Lung (tissue), 12 donors: ENCODE measurements around the gene RCAN3. TPM values are rescaled to one million over a fixed set of nuclear protein-coding genes. Genes with fewer than 3 reads are reported as not detected.

Experiments
- ATAC-seq: fragments of 200-7000 bp; cut with Tn5 transposase; one replicate; pipeline ENCODE4 v1.9.1; 2020; ENCODE audit warnings: moderate number of reproducible peaks; ENCODE audit not compliant: insufficient read depth, low FRiP score
- DNase-seq, 3 donors: peaks; one replicate each; pipeline ENCODE4 v3.0.0-alpha.2; 2013 to 2017
- H3K27ac ChIP-seq, 2 donors: one replicate each; pipeline ENCODE4 v1.5.1; 2013; ENCODE audit warnings: mild to moderate bottlenecking in 2 of 2, moderate library complexity in 2 of 2, control low read depth in 1 of 2, inconsistent platforms in 1 of 2, low read depth in 1 of 2, low read length in 1 of 2
- H3K27me3 ChIP-seq, 3 donors: one replicate each; pipeline ENCODE4 v1.5.1; 2013; ENCODE audit warnings: low read length in 2 of 3; ENCODE audit not compliant: control insufficient read depth in 3 of 3, insufficient read depth in 3 of 3
- H3K36me3 ChIP-seq, 4 donors: one replicate each; pipeline ENCODE4 v1.5.1; 2013; ENCODE audit warnings: low read length in 4 of 4, mild to moderate bottlenecking in 1 of 4, moderate library complexity in 1 of 4; ENCODE audit not compliant: control insufficient read depth in 4 of 4, insufficient read depth in 4 of 4
- H3K4me1 ChIP-seq, 5 donors: one replicate each; pipeline ENCODE4 v1.5.1; 2013; ENCODE audit warnings: low read length in 5 of 5, mild to moderate bottlenecking in 2 of 5, moderate library complexity in 1 of 5; ENCODE audit not compliant: control insufficient read depth in 5 of 5, insufficient read depth in 5 of 5
- H3K4me3 ChIP-seq: one replicate; pipeline ENCODE4 v1.5.1; 2013; ENCODE audit warnings: mild to moderate bottlenecking, control low read depth, moderate library complexity
- H3K9ac ChIP-seq, 2 donors: one replicate each; pipeline ENCODE4 v1.5.1; 2013; ENCODE audit warnings: low read length in 2 of 2, control low read depth in 1 of 2; ENCODE audit not compliant: insufficient read depth in 1 of 2
- H3K9me3 ChIP-seq, 4 donors: one replicate each; pipeline ENCODE4 v1.5.1; 2013; ENCODE audit warnings: low read length in 3 of 4, mild to moderate bottlenecking in 1 of 4, moderate library complexity in 1 of 4; ENCODE audit not compliant: control insufficient read depth in 4 of 4, insufficient read depth in 3 of 4
- WGBS, 2 donors: extraction: QIAGEN DNeasy Blood & Tissue Kit; methylation state at CpG; one replicate each; pipeline ENCODE4 v1.1.7; 2013; 5-methylcytosine and 5-hydroxymethylcytosine counted together
- polyA plus RNA-seq, 2 donors: library from polyadenylated mRNA; stranded (reverse); fragments of 200-250 nt; gene quantifications; one replicate each; pipeline ENCODE4 v1.2.1, GENCODE V29; 2013
- total RNA-seq, 2 donors: library from RNA; depleted of rRNA in 1 of 2; stranded (reverse); fragments of >200 nt in 1 of 2; gene quantifications; one replicate each; pipeline ENCODE4 v1.2.1, GENCODE V29; 2014 to 2021
- TF ChIP-seq, protein P1 (sequence below): IDR thresholded peaks from 2 replicates; pipeline ENCODE4 v1.5.1; 2012; ENCODE audit warnings: mild to moderate bottlenecking; ENCODE audit errors: control extremely low read depth, extremely low read depth
- donor health status: control.
- donor health status: control.
- donor health status: Bipolar disorder and iron deficiency.
- donor health status: healthy.
- donor health status: DM: yes; HTN: yes; CAD: no.

Gene RCAN3
- total and polyA plus RNA-seq, 4 donors, result 5.2 to 21.4 (median 12.8) TPM

DNA sequence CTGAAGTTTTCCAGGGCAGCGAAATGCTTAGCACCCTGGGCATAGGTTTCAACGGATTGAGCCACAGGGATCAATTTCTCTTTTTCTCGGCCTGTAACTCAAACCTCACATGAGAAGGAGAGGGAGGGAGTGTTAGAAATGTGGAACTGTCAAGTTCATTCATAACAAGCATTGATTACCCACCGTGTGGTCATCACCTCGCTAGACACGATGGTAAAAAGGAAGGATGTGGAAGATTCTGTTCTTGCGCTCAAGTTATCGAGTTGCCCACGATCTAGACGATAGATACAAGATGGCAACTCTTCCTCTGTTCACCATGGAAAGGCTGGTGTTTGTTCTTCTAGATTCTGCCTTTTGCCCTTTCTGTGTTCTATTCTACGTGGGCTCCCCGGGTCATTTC, 4.0 kb upstream of the RCAN3 start:
- peaks cover 0 to 4% (median 0%) of the 10 kb centered on the region in 5 donors for H3K4me1 ChIP-seq
- peaks cover 0 to 7% (median 0%) of the 10 kb centered on the region in 3 donors for H3K27me3 ChIP-seq
- ATAC-seq (no peak), DNase-seq (no peak)
- H3K27ac ChIP-seq, result no peak overlapping the region
- no peak overlapping the region for H3K4me3 ChIP-seq
- H3K36me3 ChIP-seq, result no peaks in the 10 kb centered on the region
- TF ChIP-seq, protein P1, sequence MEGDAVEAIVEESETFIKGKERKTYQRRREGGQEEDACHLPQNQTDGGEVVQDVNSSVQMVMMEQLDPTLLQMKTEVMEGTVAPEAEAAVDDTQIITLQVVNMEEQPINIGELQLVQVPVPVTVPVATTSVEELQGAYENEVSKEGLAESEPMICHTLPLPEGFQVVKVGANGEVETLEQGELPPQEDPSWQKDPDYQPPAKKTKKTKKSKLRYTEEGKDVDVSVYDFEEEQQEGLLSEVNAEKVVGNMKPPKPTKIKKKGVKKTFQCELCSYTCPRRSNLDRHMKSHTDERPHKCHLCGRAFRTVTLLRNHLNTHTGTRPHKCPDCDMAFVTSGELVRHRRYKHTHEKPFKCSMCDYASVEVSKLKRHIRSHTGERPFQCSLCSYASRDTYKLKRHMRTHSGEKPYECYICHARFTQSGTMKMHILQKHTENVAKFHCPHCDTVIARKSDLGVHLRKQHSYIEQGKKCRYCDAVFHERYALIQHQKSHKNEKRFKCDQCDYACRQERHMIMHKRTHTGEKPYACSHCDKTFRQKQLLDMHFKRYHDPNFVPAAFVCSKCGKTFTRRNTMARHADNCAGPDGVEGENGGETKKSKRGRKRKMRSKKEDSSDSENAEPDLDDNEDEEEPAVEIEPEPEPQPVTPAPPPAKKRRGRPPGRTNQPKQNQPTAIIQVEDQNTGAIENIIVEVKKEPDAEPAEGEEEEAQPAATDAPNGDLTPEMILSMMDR, result no peak
- 63 to 77% methylated on average over 12 of the region's 12 CpGs for WGBS, 2 donors
- no peaks in the 10 kb centered on the region for H3K9me3 ChIP-seq
- no peak overlapping the region for H3K9ac ChIP-seq

DNA sequence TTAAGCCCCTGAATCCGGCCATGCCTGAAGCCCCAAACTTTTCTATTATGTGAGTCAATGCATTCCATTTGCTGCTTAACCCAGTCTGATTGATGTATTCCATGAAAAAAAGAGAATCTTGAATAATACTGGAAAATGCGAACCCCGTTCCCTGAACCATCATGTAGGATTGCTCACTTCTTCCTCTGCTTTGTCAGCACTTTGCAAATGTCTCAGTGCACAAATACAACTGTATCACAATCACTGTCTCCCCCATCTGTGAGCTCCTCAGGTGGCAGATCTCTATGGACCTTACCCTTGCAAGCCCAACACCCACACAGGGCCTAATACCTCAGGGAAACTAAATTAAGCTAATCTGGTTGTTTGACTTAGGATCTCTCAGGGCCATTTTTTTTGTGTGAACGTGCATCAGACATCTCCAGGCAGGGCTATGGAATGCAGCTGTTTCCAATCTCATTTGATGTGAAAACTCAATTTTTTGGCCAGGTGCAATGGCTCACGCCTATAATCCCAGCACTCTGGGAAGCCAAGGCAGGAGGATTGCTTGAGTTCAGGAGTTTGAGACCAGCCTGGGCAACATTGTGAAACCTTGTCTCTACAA, 2.1 kb upstream of the RCAN3 start:
- H3K9ac ChIP-seq, result no peak overlapping the region
- no peak for ATAC-seq
- no peak overlapping the region for H3K4me3 ChIP-seq
- H3K4me1 ChIP-seq, result peaks cover 0 to 4% (median 0%) of the 10 kb centered on the region in 5 donors
- H3K27ac ChIP-seq, result no peak overlapping the region
- DNase-seq, result no peak
- H3K9me3 ChIP-seq, result no peaks in the 10 kb centered on the region
- TF ChIP-seq, protein P1, result no peak
- H3K27me3 ChIP-seq, result peaks cover 0 to 22% (median 3%) of the 10 kb centered on the region in 3 donors
- H3K36me3 ChIP-seq, result no peaks in the 10 kb centered on the region
- WGBS, 2 donors, result 79 to 85% methylated on average over 5 of the region's 5 CpGs

DNA sequence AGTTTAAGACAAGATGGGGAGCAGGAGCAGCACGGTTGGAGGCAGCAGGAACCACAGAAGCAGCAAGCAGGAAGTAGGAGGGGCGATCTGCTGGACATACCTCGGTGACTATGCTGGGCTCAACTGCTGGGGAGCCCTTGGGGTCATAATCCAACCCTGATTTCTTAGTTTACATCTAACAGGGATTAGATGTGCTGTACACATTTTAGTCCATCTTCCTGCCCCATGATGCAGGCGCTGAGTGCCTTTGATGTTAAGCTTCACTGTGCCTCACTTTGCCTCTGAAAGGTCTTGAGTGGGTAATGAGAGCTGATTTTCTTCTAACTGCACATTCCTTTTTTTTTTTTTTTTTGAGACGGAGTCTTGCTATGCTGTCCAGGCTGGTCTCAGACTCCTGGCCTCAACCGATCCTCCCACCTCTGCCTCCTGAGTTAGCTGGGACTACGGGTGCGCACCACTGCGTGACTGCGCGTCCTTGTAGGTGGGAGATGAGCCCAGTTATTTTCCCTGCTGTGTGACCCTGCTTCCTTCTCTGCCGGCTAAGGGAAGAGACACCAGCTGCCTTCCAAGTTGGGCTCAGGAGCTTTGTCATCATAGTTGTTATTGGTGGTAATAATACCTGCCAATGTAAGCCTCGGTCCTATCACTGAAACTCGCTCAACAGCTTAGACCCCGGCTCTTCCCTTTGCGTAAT, 1.1 kb upstream of the RCAN3 start:
- 43 to 47% methylated on average over 15 to 16 of the region's 16 CpGs for WGBS, 2 donors
- Histone ChIP-seq H3K27ac (peak overlapping the region in 1 of 2 donors; percentile 85), H3K4me3 (no peak overlapping the region), H3K36me3 (no peaks in the 10 kb centered on the region), H3K4me1 (peaks cover 0 to 4% (median 0%) of the 10 kb centered on the region in 5 donors), H3K27me3 (peaks cover 0 to 25% (median 7%) of the 10 kb centered on the region in 3 donors), H3K9ac (no peak overlapping the region), H3K9me3 (no peaks in the 10 kb centered on the region)
- no peak for ATAC-seq
- peak in 1 of 3 donors; percentile 12 for DNase-seq
- TF ChIP-seq, protein P1, result no peak
